Middle frontal gyrus (tissue), 1 donor: ENCODE results near the gene RASA3.

Experiments used
- DNase-seq: peaks from one replicate; pipeline ENCODE4 v3.0.0-alpha.2; 2015; ENCODE audit warnings: low spot score; ENCODE audit errors: extremely low spot score

Gene RASA3

GRCh38 chr13:114037674-114038073, 94.7 kb downstream of the RASA3 start:
- DNase-seq: no peak

GRCh38 chr13:114035583-114036531, 96.6 kb downstream of the RASA3 start:
- peak; percentile 64 for DNase-seq

GRCh38 chr13:114035186-114035582, 97.2 kb downstream of the RASA3 start:
- no peak for DNase-seq

GRCh38 chr13:114034481-114034891, 97.9 kb downstream of the RASA3 start:
- DNase-seq: no peak

GRCh38 chr13:114033541-114034315, 98.7 kb downstream of the RASA3 start:
- DNase-seq: no peak

- no peak for DNase-seq
Observed at GRCh38 chr13:114032126-114032799, 100.2 kb downstream of the RASA3 start.

GRCh38 chr13:114031631-114032030, 100.8 kb downstream of the RASA3 start:
- no peak for DNase-seq

GRCh38 chr13:114030666-114031610, 101.5 kb downstream of the RASA3 start:
- DNase-seq: no peak

GRCh38 chr13:114029866-114030625, 102.4 kb downstream of the RASA3 start:
- DNase-seq: no peak

- no peak for DNase-seq
Observed at GRCh38 chr13:114027826-114028225, 104.6 kb downstream of the RASA3 start.

GRCh38 chr13:114027046-114027715, 105.2 kb downstream of the RASA3 start:
- no peak for DNase-seq

GRCh38 chr13:114026481-114026880, 105.9 kb downstream of the RASA3 start:
- no peak for DNase-seq

GRCh38 chr13:114025714-114026431, 106.5 kb downstream of the RASA3 start:
- DNase-seq: no peak

GRCh38 chr13:114025405-114025713, 107.1 kb downstream of the RASA3 start:
- no peak for DNase-seq

GRCh38 chr13:114024603-114025404, 107.6 kb downstream of the RASA3 start:
- DNase-seq: no peak

GRCh38 chr13:114023716-114024602, 108.5 kb downstream of the RASA3 start:
- DNase-seq: no peak

- DNase-seq: no peak
Observed at GRCh38 chr13:114022876-114023275, 109.5 kb downstream of the RASA3 start.
